GM19324 (cell line): ENCODE results near the gene GUCA1A.
"Not testable (repeated sequence)": the region's sequence is repeated elsewhere in the genome, so short reads cannot be mapped to it uniquely, and the experiment has no call there.

ENCODE experiments used
- ATAC-seq: cut with Tn5 transposase; IDR thresholded peaks from one replicate; pipeline ENCODE4 v1.9.1; 2021; ENCODE audit warnings: mild to moderate bottlenecking, moderate library complexity; ENCODE audit not compliant: unreplicated experiment, low FRiP score

GUCA1A gene

DNA sequence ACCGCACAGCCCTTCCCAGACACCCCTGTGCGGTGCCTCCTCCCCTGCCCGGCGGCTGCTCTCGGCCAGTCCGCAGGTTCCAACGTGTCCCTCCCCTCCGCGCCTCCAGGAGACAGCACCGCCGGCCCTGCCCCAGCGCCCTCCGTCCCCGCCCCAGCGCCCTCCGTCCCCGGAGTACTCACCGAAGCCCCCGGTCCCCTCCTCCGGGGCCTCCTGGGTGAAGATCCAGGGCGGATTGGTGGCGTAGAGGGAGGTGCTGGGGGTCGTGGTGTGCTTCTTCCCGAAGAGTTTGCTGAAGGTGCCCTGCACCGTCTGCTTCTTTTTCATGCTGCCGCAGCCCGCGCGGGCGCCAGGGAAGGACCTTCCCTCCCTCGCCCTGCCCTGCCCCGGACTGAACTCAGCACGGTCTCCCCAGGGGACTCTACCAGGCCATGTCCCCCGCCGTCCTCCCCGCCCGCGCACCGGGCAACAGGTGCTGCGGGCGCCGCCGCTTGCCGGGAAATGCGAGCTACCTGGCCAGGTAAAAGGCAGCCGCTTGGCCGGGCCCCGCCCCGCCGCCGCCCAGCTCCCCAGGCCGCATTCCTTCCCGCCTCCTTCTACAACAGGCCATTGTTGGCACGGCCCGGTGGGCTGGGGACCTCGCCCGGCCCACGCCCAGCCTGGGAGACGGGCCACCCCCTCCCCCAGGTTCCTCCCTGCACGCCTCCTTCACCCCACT, 30.9 kb upstream of the GUCA1A start, which contains the start of gene C6orf132:
Gene C6orf132, minus strand, starts transcription at position 503 of the 718 bp plus-strand sequence. Its CDS starts 176 bp downstream, at position 327.
- ATAC-seq, result no peak

DNA sequence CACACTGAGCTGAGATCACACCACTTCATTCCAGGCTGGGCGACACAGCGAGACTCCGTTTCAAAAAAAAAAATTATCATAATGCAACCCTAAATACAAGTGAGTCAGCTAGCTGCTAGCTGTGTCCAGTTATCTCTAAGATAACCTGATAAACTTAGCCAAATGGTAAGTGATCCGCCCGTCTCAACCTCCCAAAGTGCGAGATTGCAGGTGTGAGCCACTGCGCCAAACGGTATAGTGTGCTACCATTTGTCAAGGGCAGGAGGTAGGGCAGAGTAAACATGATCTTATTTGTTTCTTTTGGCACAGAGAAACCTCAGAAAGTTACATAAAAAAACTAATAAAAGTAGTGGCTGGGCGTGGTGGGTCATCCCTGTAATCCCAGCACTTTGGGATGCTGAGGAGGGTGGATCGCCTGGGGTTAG, 26.0 kb upstream of the GUCA1A start:
- ATAC-seq, result no peak

DNA sequence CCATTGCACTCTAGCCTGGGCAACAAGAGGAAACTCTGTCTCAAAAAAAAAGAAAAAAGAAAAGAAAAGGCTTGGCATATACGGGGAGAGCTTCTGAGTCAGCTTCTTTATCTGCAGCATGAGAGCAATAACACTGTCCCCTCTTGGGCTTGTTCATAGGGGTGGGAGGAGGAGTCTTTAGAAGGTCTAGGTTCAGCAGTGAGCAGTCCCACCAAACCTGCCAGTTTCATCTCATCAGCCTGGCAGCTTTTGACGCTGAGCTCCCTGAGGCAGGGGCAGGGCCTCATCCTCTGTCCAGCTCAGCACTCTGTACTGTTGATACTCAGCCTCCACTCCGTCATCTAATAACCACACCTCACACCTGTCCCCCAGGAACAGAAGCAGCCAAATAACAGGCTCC, 25.1 kb upstream of the GUCA1A start:
- ATAC-seq, result no peak

- ATAC-seq, result no peak
These were observed 22.9 kb upstream of the GUCA1A start for GRCh38 chr6:42150254-42150653.

DNA sequence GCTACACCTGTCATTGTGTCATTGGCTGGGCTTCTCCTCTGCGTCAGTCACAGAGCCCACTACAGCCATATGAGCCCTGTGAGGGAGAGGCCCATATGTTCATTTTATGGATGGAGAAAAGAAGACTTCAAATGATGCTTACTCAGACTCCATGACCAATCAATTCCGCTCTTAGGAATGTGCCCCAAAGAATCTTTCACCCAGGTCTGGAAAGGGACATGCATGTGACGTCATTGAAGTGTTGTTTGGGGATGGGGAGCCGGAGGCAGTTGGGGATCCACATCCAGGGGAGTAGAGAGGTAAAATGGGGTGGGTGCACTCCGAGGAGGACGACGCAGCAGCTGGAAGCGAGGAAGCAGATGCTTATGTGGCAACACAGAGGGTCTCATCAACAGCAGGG, 21.1 kb upstream of the GUCA1A start:
- ATAC-seq, result no peak

DNA sequence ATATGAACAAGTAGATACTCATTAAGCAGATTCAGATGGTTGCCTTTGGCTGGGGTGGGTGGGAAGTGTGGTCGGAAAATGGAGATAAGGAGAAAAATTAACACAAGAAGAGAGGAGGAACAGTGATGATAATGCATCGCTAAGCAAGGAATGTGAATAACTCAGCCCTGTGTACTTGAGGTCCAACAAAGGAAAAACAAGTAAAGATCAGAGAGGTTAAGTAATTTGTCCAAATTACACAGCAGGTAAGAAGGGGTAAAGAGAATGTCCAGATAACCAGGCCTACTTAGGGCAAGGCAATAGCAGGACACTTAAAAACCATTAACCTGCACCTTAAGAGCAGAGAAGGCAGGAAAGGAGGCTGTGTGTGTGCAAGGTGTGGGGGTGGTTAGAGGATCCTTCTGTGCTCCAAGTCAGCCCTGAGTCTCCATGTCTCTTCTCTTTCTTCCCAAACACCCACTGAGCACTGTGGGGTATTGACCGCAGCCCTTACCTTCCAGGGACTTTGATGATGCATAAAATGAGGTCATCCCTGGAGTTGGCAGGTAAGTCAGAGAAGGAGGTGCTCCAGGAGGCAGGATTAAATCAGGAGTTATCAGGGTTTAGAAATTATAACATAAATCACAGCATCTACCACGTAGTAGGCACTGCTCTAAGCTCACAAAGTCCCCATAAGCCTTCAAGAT, 20.5 kb upstream of the GUCA1A start:
- ATAC-seq, result not testable (repeated sequence)

- ATAC-seq, result no peak
These were observed 19.2 kb upstream of the GUCA1A start for GRCh38 chr6:42153921-42154320.

DNA sequence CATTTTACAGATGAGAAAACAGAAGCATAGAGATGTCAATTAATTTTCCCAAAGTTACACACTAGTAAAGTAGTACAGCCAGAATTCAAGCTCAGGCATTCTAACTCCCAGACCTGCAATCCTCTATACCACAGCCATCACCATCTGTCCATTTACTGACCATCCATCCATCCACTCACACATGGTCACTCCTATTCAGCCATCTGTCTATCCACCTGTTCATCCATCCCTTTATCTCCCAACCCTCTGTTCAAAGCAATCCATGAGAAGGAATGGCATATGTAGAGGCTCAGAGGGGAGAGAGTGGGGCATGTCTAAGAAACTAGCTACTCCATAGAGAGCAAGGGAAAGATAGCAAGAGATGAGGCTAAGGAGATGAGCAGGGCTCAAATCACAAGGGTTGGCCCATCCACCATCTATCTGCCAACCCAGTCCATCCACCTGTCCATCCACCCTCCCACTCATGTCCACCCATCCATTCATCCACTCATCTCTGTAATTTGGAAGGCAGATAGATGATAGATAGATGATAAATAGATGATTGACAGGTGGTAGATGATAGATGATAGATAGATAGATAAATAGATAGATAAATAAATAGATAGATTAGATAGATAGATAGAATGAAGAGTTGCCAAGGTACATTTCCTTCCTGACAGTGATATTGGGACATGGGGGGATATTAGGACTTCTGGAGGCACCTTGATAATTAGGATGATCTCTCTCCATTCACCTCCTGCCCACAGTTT, 18.5 kb upstream of the GUCA1A start:
- ATAC-seq, result no peak

DNA sequence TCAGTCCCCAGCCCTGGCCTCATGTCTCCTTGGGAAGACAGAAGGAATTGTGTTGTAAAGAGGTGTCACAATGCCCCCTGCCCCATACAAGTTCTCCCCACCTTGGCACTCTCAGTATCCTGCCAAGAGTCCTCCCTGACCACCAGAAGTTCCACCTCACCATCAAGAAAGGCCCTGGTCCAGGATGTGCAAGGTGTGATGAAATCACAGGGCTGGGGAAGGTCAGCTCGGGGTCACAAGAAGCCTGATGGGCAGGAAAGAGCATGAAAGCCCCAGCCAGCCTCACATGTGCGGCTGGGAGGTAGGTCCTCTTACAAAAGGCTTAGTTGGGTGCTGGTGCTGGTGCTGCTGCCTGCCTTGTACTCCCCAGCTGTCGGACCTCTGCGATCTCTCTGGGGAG, 17.9 kb upstream of the GUCA1A start:
- no peak for ATAC-seq

DNA sequence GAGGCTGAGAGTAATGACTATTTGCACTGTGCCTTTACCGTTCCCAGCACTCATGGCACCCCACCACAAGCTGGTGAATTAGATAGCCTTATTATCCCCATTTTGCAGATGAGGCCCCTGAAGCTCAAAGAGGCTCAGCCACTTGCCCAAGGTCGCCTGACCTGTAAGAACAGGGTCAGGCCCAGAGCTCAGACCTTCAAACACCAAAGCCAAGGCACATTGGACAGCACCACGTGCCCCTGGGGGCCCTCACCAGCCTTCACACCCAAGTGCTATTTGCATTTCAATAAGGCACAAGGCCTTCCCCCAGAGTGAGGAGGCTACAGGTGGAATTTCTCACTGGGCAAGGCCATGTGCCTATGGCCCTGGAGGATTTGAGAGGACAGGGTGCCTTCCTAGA, 16.5 kb upstream of the GUCA1A start:
- no peak for ATAC-seq

- no peak for ATAC-seq
These were observed 15.2 kb upstream of the GUCA1A start for GRCh38 chr6:42158011-42158410.

DNA sequence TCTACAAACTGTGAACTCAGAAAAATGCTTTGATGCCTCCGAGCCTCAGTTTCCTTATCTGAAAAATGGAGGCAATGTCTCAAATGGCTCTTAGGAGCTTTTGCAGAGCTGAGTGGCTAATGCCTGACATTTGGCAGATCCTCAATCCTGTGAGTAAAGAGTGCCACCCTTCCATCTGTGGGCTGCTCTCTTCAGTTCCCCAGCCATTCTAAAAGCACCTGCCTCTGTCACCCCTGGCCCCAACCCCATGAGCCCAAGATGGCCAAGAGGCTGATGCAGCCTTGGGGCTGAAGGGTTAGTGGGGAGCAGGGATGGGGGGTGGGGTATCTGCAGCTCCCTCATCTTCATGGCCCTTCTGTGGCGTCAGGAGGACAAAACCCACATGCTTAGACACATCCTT, 14.5 kb upstream of the GUCA1A start:
- ATAC-seq, result no peak

DNA sequence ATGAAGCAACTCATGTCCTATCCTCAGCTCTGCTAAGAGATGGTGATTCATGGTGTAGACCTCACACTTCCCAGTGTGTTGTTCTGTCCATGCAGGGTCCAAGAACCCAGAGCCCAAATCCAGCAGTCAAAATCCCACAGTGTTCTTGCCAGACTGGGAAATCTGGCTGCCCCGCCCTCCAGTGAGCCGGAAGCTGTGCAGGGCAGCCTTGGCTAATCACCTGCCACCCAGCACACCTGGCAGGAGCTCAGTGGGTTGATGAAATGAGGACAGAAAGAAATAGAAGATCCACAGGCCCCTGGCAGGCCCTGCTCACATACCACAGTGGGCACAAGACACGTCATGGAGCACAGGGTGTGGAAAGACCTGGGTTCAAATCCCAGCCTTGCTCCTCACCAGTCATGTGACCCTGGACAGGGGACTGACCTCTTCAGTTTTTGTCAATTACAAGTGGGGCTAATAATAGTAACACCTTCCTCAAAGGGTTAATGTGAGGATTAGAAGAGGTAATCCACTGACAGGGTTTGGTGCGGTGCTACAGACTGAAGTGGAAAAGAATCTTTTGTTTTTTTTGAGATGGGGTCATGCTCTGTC, 13.6 kb upstream of the GUCA1A start:
- no peak for ATAC-seq

GRCh38 chr6:42162384-42162783, 10.8 kb upstream of the GUCA1A start:
- ATAC-seq, result no peak

- no peak for ATAC-seq
These were observed 10.4 kb upstream of the GUCA1A start for GRCh38 chr6:42162812-42163211.

DNA sequence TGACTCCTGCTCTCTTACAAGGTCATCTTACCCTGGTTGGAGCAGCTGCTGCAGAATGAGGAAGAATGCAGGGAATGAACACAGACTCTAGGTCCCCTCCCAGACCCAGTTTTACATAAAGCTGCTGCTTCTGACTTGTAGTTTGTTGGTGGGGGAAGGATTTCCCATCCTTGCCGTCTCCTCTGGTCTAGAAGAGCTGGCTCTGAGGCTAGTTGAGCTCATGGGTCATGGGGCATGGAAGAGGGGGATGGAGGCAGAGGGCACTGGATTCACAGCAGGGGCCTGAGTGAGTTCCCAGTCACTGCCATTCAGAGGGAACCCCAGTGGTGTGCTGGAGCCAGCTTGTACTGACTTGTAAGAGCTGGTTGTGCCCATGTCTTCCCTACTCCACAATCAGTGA, 9.2 kb upstream of the GUCA1A start:
- no peak for ATAC-seq

- no peak for ATAC-seq
These were observed 8.1 kb upstream of the GUCA1A start for GRCh38 chr6:42165016-42165415.

- no peak for ATAC-seq
These were observed 6.6 kb upstream of the GUCA1A start for GRCh38 chr6:42166444-42167141.

DNA sequence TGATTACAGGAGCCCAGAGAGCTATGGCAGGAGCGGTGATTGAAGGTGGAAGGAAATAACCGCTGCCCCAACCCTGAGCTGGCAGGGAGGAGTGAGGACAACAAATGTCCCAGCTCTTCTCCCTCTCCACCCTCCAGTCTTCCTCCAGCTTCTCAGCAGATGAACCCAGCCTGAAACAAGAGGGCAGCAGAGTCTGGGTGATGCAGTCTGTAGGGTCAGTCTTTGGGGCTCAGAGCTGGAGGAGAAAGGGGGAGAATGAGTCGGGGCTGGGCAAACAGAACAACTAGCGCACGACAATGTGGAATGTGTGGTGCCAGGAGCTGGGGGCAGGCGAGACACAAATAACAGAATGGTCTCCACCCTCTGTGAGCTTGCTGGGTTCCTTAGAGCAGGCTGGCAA, 4.5 kb upstream of the GUCA1A start:
- no peak for ATAC-seq

DNA sequence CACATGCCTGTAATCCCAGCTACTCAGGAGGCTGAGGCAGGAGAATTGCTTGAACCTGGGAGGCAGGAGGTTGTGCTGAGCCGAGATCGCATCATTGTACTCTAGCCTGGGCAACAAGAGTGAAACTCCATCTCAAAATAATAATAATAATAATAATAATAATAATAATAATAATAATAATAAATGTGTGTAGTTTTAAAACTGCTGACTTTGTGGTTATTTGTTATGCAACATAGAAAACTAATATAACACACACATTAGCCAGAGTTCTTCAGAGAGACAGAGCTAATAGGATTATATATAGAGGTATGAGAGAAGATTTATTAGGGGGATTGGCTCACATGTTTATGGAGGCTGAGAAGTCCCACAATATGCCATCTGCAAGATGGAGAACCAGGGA, 3.4 kb upstream of the GUCA1A start:
- ATAC-seq, result not testable (repeated sequence)
